Aorta (tissue), 5 donors: ENCODE measurements around the gene MAPK8IP3. TPM values are rescaled to one million over a fixed set of nuclear protein-coding genes. Genes with fewer than 3 reads are reported as not detected.
"Not testable (repeated sequence)": the region's sequence is repeated elsewhere in the genome, so short reads cannot be mapped to it uniquely, and the experiment has no call there.

ENCODE experiments used
- ATAC-seq: fragments of 200-7000 bp; cut with Tn5 transposase; one replicate; pipeline ENCODE4 v1.9.1; 2022; ENCODE audit warnings: moderate library complexity; ENCODE audit not compliant: low FRiP score
- DNase-seq, 2 donors: peaks; one replicate each; pipeline ENCODE4 v3.0.0-alpha.2; 2020
- H3K27ac ChIP-seq, 2 donors: one replicate each; pipeline ENCODE4 v1.5.1; 2013; ENCODE audit warnings: low read length in 2 of 2, mild to moderate bottlenecking in 2 of 2, moderate library complexity in 2 of 2, control low read depth in 1 of 2, inconsistent platforms in 1 of 2, low read depth in 1 of 2
- H3K27me3 ChIP-seq, 2 donors: one replicate each; pipeline ENCODE4 v1.6.1; 2013; ENCODE audit warnings: control low read depth in 1 of 2, low read length in 1 of 2, mild to moderate bottlenecking in 1 of 2, moderate library complexity in 1 of 2; ENCODE audit not compliant: insufficient read depth in 2 of 2, control insufficient read depth in 1 of 2
- H3K36me3 ChIP-seq, 2 donors: one replicate each; pipeline ENCODE4 v1.6.1; 2013; ENCODE audit warnings: control low read depth in 1 of 2, low read length in 1 of 2, mild to moderate bottlenecking in 1 of 2; ENCODE audit not compliant: insufficient read depth in 2 of 2, control insufficient read depth in 1 of 2
- H3K4me1 ChIP-seq, 2 donors: one replicate each; pipeline ENCODE4 v1.6.1; 2013; ENCODE audit warnings: low read length in 2 of 2, control low read depth in 1 of 2, mild to moderate bottlenecking in 1 of 2, moderate library complexity in 1 of 2; ENCODE audit not compliant: insufficient read depth in 2 of 2, control insufficient read depth in 1 of 2
- H3K4me3 ChIP-seq, 2 donors: one replicate each; pipeline ENCODE4 v1.5.1; 2013; ENCODE audit warnings: low read length in 2 of 2, control low read depth in 1 of 2, mild to moderate bottlenecking in 1 of 2
- H3K9me3 ChIP-seq: one replicate; pipeline ENCODE4 v1.6.1; 2013; ENCODE audit warnings: mild to moderate bottlenecking, low read length; ENCODE audit not compliant: control insufficient read depth
- WGBS, 2 donors: extraction: QIAGEN DNeasy Blood & Tissue Kit; methylation state at CpG; one replicate each; pipeline ENCODE4 v1.1.7; 2013; 5-methylcytosine and 5-hydroxymethylcytosine counted together
- intact Hi-C, 2 donors: fragments of 100-400 bp; cut with DNase I; formaldehyde crosslinking; loops; one replicate each; pipeline versions ENCODE4 v1.14.2 to v1.15.0; 2022
- polyA plus RNA-seq, 2 donors: library from polyadenylated mRNA; stranded (reverse); fragments of 200-250 nt; gene quantifications; one replicate each; pipeline ENCODE4 v1.2.3, GENCODE V29; 2013
- total RNA-seq, 2 donors: library from RNA; stranded (reverse); fragmentation: NEBNext Ultra II Directional; extraction: Animal tissue kit (Norgen Biotek cat#: 25700); gene quantifications; one replicate each; pipeline ENCODE4 v1.2.1, GENCODE V29; 2021
- donor health status: healthy with polysubstance abuse.
- donor health status: Bipolar disorder and iron deficiency.
- donor health status: DM: no; HTN: no; CAD: no.
- donor health status: DM: no; HTN: no; CAD: no.
- donor health status: DM: yes; HTN: yes; CAD: no.

MAPK8IP3 gene
- total and polyA plus RNA-seq, 4 donors: 20.8 to 122 (median 84.2) TPM

GRCh38 chr16:1700246-1700645, 5.7 kb upstream of the MAPK8IP3 start:
- 87 to 89% methylated on average over 3 of the region's 3 CpGs for WGBS, 2 donors
- H3K36me3 ChIP-seq: peaks cover 0 to 2% of the 10 kb centered on the region in 2 donors
- no peak overlapping the region for H3K4me3 ChIP-seq
- ATAC-seq (no peak), DNase-seq (no peak)
- intact Hi-C loops: loop anchor here in 1 of 2 donors (10.0 kb wide), 1 partner anchor 85 kb away; the partner anchor contains the start of genes CRAMP1 and IFT140
- H3K9me3 ChIP-seq: no peaks in the 10 kb centered on the region
- no peaks in the 10 kb centered on the region for H3K4me1 ChIP-seq
- H3K27ac ChIP-seq: no peak overlapping the region
- no peaks in the 10 kb centered on the region for H3K27me3 ChIP-seq

GRCh38 chr16:1701216-1701878, 4.6 kb upstream of the MAPK8IP3 start:
- Histone ChIP-seq H3K4me3 (no peak overlapping the region), H3K27me3 (no peaks in the 10 kb centered on the region)
- ATAC-seq: no peak

GRCh38 chr16:1705324-1705687, 689 bp upstream of the MAPK8IP3 start:
- WGBS, 2 donors: 0 to 1% methylated on average over 15 to 16 of the region's 16 CpGs
- Histone ChIP-seq H3K27ac (peak overlapping the region in 1 of 2 donors; percentile 92), H3K4me3 (peak overlapping the region; percentile 14 to 55)
- intact Hi-C loops: loop anchor here in 1 of 2 donors (5.0 to 10.0 kb wide), 3 partner anchors 67 to 213 kb away; partner anchors contain the start of genes CRAMP1, EME2, IFT140 and MRPS34
- H3K27me3 ChIP-seq, DNase-seq, H3K36me3 ChIP-seq, H3K4me1 ChIP-seq, H3K9me3 ChIP-seq: not testable (repeated sequence)
- peak; percentile 53 for ATAC-seq

More at GRCh38 chr16:1701216-1701878, 4.6 kb upstream of the MAPK8IP3 start:
- WGBS, 2 donors: 40 to 43% methylated on average over 6 of the region's 6 CpGs
- Histone ChIP-seq H3K36me3 (peaks cover 0 to 2% of the 10 kb centered on the region in 2 donors), H3K9me3 (no peaks in the 10 kb centered on the region), H3K4me1 (no peaks in the 10 kb centered on the region), H3K27ac (no peak overlapping the region)
- intact Hi-C loops: loop anchor here in 1 of 2 donors (10.0 kb wide), 1 partner anchor 87 kb away; the partner anchor contains the start of genes CRAMP1 and IFT140
- no peak for DNase-seq

- Histone ChIP-seq H3K4me3 (peak overlapping the region; percentile 65 to 71), H3K27me3 (no peaks in the 10 kb centered on the region), H3K9me3 (no peaks in the 10 kb centered on the region), H3K36me3 (no peaks in the 10 kb centered on the region), H3K4me1 (no peaks in the 10 kb centered on the region), H3K27ac (peak overlapping the region in 1 of 2 donors; percentile 34)
- ATAC-seq: peak; percentile 42
- 1% methylated on average over 34 to 62 of the region's 62 CpGs for WGBS, 2 donors
- peak in 1 of 2 donors; percentile 83 for DNase-seq
- intact Hi-C loops: loop anchor here in 1 of 2 donors (5.0 to 10.0 kb wide), 3 partner anchors 66 to 214 kb away; partner anchors contain the start of genes CRAMP1, EME2, IFT140 and MRPS34
Measured at GRCh38 chr16:1706386-1707192, 594 bp downstream of the MAPK8IP3 start.

- Histone ChIP-seq H3K9me3 (no peaks in the 10 kb centered on the region), H3K4me1 (no peaks in the 10 kb centered on the region), H3K36me3 (no peaks in the 10 kb centered on the region), H3K27ac (no peak overlapping the region), H3K27me3 (no peaks in the 10 kb centered on the region), H3K4me3 (peak overlapping the region; percentile 65 to 71)
- ATAC-seq: no peak
- 10 to 11% methylated on average over 16 of the region's 16 CpGs for WGBS, 2 donors
- no peak for DNase-seq
- intact Hi-C loops: loop anchor here in 1 of 2 donors (5.0 to 10.0 kb wide), 3 partner anchors 65 to 215 kb away; partner anchors contain the start of genes CRAMP1, EME2, IFT140 and MRPS34
Measured at GRCh38 chr16:1707193-1707790, 1.3 kb downstream of the MAPK8IP3 start.

- 86 to 88% methylated on average over 18 of the region's 18 CpGs for WGBS, 2 donors
- Histone ChIP-seq H3K9me3 (no peaks in the 10 kb centered on the region), H3K4me3 (no peak overlapping the region), H3K27me3 (no peaks in the 10 kb centered on the region), H3K27ac (no peak overlapping the region), H3K4me1 (no peaks in the 10 kb centered on the region), H3K36me3 (no peaks in the 10 kb centered on the region)
- no peak for DNase-seq
- no peak for ATAC-seq
- intact Hi-C loops: loop anchor here in 1 of 2 donors (5.0 to 10.0 kb wide), 3 partner anchors 64 to 216 kb away; partner anchors contain the start of genes CRAMP1, EME2, IFT140 and MRPS34
Measured at GRCh38 chr16:1708083-1708767, 2.2 kb downstream of the MAPK8IP3 start.

- 79 to 81% methylated on average over 13 of the region's 13 CpGs for WGBS, 2 donors
- Histone ChIP-seq H3K4me3 (no peak overlapping the region), H3K27ac (no peak overlapping the region), H3K4me1 (no peaks in the 10 kb centered on the region), H3K27me3 (no peaks in the 10 kb centered on the region), H3K9me3 (no peaks in the 10 kb centered on the region), H3K36me3 (no peaks in the 10 kb centered on the region)
- intact Hi-C loops: loop anchor here in 1 of 2 donors (5.0 to 10.0 kb wide), 3 partner anchors 64 to 216 kb away; partner anchors contain the start of genes CRAMP1, EME2, IFT140 and MRPS34
- ATAC-seq: no peak
- no peak for DNase-seq
Measured at GRCh38 chr16:1708768-1709180, 2.8 kb downstream of the MAPK8IP3 start.

GRCh38 chr16:1709356-1709755, 3.4 kb downstream of the MAPK8IP3 start:
- Histone ChIP-seq H3K27me3 (no peaks in the 10 kb centered on the region), H3K9me3 (no peaks in the 10 kb centered on the region), H3K4me1 (no peaks in the 10 kb centered on the region), H3K36me3 (no peaks in the 10 kb centered on the region), H3K4me3 (no peak overlapping the region), H3K27ac (no peak overlapping the region)
- intact Hi-C loops: loop anchor here in 1 of 2 donors (5.0 to 10.0 kb wide), 3 partner anchors 63 to 217 kb away; partner anchors contain the start of genes CRAMP1, EME2, IFT140 and MRPS34
- DNase-seq (no peak), ATAC-seq (no peak)
- WGBS, 2 donors: 79 to 82% methylated on average over 15 of the region's 15 CpGs
